ENCODE results near the gene GNAZ.

GRCh38 chr22:23036684-23037428, 33.5 kb upstream of the GNAZ start:
- no peak for TF ChIP-seq CTCF (conservative IDR thresholded peaks at IDR 0.05)
- TF ChIP-seq EZH2 (IDR thresholded peaks at IDR 0.05; ENCODE audit: low read depth), result no peak
